Measurements from ENCODE around the gene ABCA1. TPM values are rescaled to one million over a fixed set of nuclear protein-coding genes. Genes with fewer than 3 reads are reported as not detected.

The ABCA1 gene
- total RNA-seq, 4 donors from 2014 or later = 101 to 182 (median 151) TPM

DNA sequence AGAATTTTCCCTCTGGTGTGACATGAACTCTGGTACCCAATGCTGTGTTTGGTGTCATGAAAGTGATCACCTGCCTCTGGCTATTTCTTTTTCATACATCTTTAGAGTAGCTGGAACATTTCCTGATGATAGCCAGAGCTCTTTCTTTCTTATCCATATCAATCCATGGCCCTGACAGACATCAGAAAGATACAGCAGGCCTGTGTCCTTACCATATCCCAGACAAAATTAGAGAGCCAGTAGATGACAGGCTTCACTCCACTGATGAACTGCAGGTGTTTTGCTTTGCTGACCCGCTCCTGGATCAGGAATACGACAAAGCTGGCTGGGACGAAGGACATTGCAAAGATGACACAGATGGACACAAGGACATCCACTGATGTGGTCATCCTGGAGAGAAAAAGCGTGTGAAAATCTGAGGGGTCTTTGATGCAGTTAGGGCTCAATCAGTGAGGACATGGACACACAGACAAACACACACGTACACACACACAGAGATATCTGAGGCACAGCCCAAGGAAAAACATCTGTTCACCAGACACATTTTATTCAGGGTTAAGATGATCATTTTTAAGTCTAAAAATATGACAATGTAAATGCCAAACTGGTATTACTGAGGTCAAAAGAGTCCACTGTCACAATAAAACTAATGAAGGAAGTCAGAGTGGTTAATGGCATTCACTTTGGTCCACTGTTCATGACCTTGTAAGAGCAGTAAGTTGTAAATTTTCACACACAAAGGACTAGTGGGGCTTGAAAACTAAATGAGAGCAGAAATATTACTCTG is 129.6 kb downstream of the ABCA1 start:
- TF ChIP-seq CTCF (IDR thresholded peaks at IDR 0.05; ENCODE audit: low read depth) = no peak

GRCh38 chr9:104795857-104796256 is 132.1 kb downstream of the ABCA1 start:
- TF ChIP-seq CTCF (IDR thresholded peaks at IDR 0.05; ENCODE audit: low read depth) = no peak

DNA sequence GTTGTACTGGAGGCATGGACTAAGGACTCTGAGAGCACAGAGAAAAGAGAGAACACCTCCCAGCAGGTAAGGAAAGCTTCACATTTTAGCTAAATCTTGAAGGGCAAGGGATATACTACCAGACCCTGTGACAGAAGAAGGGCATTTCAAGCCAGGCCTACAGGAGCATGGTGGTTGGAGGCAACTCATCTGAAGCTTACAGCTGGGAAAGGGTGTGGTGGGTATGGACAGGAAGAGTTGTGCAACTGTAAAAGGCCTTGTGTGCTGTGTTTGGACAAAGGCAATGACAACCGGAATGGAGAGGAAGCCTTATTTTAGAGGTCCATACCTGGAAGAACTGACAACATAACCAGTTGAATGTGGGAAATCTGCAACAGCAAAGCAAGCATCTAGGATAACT is 132.9 kb downstream of the ABCA1 start:
- no peak for TF ChIP-seq CTCF (IDR thresholded peaks at IDR 0.05; ENCODE audit: low read depth)

- no peak for TF ChIP-seq CTCF (IDR thresholded peaks at IDR 0.05; ENCODE audit: low read depth)
Observed at GRCh38 chr9:104794070-104794469, 133.9 kb downstream of the ABCA1 start.

GRCh38 chr9:104788251-104788650 is 139.7 kb downstream of the ABCA1 start:
- TF ChIP-seq CTCF (IDR thresholded peaks at IDR 0.05; ENCODE audit: low read depth) = no peak

GRCh38 chr9:104787306-104788015 is 140.5 kb downstream of the ABCA1 start:
- TF ChIP-seq CTCF (IDR thresholded peaks at IDR 0.05; ENCODE audit: low read depth) = no peak

DNA sequence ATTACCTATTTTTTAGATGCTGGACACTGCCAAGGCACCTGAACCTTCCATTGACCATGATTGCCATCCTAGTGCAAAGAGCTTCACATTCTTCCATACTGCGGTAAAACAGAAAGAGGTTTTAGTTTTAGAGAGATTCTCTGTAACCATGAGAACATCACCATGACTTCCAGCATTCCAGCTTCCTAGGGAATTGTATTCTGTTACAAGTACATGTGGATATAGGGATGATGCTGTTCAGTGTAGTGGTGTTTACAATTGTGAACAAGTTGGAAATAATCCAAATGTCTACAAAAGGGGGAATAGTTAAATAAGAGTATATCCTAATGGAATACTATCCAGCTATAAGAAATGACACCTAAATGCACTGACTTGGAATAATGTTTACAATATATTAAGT is 141.7 kb downstream of the ABCA1 start:
- TF ChIP-seq CTCF (IDR thresholded peaks at IDR 0.05; ENCODE audit: low read depth) = no peak
